AG04449 (cell line): ENCODE data around the gene CMC1.

Experiments used
- CTCF ChIA-PET: fragments of 350-600 bp; formaldehyde crosslinking; extraction: SDS; loops from one replicate; lab custom pipeline; 2021; ENCODE audit warnings: antibody characterized with exemption; lab: Yijun Ruan, JAX
- POLR2A ChIA-PET: fragments of 400-600, 350-600 bp; formaldehyde crosslinking; extraction: SDS; loops from one replicate; lab custom pipeline; 2020; ENCODE audit warnings: antibody characterized with exemption, inconsistent platforms; lab: Yijun Ruan, JAX
- DNase-seq: peaks from one replicate; pipeline ENCODE4 v3.0.0-alpha.2; 2010; ENCODE audit warnings: low read depth, low spot score
- H3K4me3 ChIP-seq: 2 replicates; pipeline ENCODE4 v1.5.1; 2011; ENCODE audit warnings: low read depth, mild to moderate bottlenecking, control low read depth, low read length
- CTCF ChIP-seq: IDR thresholded peaks from one replicate; pipeline ENCODE4 v1.5.1; 2011; ENCODE audit warnings: mild to moderate bottlenecking, moderate library complexity, low read length, control low read depth, inconsistent platforms; ENCODE audit not compliant: insufficient read depth; ENCODE audit errors: missing control alignments

The CMC1 gene

GRCh38 chr3:28290863-28291300 lies 49.5 kb downstream of the CMC1 start:
- CTCF ChIA-PET: interaction anchor here (2.4 kb wide), 1 partner anchor 579 kb away, joined by 10 read pairs; no protein-coding TSS in a partner anchor

GRCh38 chr3:28291577-28291976 lies 50.2 kb downstream of the CMC1 start:
- ChIA-PET POLR2A (no interaction called here), CTCF (interaction anchor here (2.4 kb wide), 1 partner anchor 579 kb away, joined by 10 read pairs; no protein-coding TSS in a partner anchor)
- TF ChIP-seq CTCF: no peak
- no peak overlapping the region for H3K4me3 ChIP-seq
- no peak for DNase-seq

More at GRCh38 chr3:28290863-28291300, 49.5 kb downstream of the CMC1 start:
- H3K4me3 ChIP-seq: no peak overlapping the region
- no peak for DNase-seq
- POLR2A ChIA-PET: no interaction called here
- no peak for TF ChIP-seq CTCF

GRCh38 chr3:28292622-28293021 lies 51.2 kb downstream of the CMC1 start:
- ChIA-PET POLR2A (no interaction called here), CTCF (interaction anchor here (2.4 kb wide), 1 partner anchor 580 kb away, joined by 10 read pairs; no protein-coding TSS in a partner anchor)
- H3K4me3 ChIP-seq: no peak overlapping the region
- no peak for DNase-seq
- no peak for TF ChIP-seq CTCF

- DNase-seq: no peak
- CTCF ChIA-PET: interaction anchor here (1.0 to 1.5 kb wide), 3 partner anchors 8 to 583 kb away, joined by 3 to 4 read pairs (median 3); no protein-coding TSS in a partner anchor
- POLR2A ChIA-PET: no interaction called here
- TF ChIP-seq CTCF: no peak
- H3K4me3 ChIP-seq: no peak overlapping the region
Observed at GRCh38 chr3:28294667-28295413, 53.4 kb downstream of the CMC1 start.

GRCh38 chr3:28295898-28296490 lies 54.6 kb downstream of the CMC1 start:
- ChIA-PET CTCF (interaction anchor here (0.8 to 1.0 kb wide), 2 partner anchors 9 to 1043 kb away, joined by 3 to 4 read pairs; no protein-coding TSS in a partner anchor), POLR2A (no interaction called here)
- no peak overlapping the region for H3K4me3 ChIP-seq
- no peak for TF ChIP-seq CTCF
- no peak for DNase-seq

- H3K4me3 ChIP-seq: no peak overlapping the region
- POLR2A ChIA-PET: no interaction called here
- DNase-seq: no peak
- CTCF ChIA-PET: interaction anchor here (1.1 kb wide), 1 partner anchor 18 kb away, joined by 5 read pairs; no protein-coding TSS in a partner anchor
- TF ChIP-seq CTCF: no peak
Observed at GRCh38 chr3:28299705-28300104, 58.3 kb downstream of the CMC1 start.
